NOMO-1 treated with DMSO at 0.1 percent for 48 hours (cell line): ENCODE results near the gene OPHN1.
A peak's percentile ranks its signal among the peaks of the same experiment; 100 is the strongest.
"Not testable (repeated sequence)": the region's sequence is repeated elsewhere in the genome, so short reads cannot be mapped to it uniquely, and the experiment has no call there.

Experiments
- DNase-seq: peaks from one replicate; lab custom pipeline; 2025; ENCODE audit not compliant: unreplicated experiment; lab: John Stamatoyannopoulos, UW

OPHN1 gene

DNA sequence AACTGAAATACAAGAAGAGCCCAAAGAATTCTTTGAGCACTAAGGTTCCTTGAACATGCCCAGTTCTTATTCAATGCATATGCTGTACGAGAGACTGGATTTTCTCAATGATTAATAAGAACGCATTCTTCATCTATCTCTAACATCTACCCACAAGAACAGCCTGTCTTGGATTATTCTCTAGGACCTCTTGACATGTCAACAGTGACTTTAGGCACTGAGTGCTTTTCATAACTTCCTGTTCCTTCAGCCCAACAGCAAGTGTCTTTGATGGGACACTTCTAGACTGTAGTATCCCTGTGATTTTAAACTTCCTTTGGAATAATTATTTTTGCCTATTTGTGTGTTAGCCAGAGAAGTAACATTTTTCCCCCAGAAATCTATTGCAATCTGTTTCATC lies 69.3 kb downstream of the OPHN1 start:
- no peak for DNase-seq

DNA sequence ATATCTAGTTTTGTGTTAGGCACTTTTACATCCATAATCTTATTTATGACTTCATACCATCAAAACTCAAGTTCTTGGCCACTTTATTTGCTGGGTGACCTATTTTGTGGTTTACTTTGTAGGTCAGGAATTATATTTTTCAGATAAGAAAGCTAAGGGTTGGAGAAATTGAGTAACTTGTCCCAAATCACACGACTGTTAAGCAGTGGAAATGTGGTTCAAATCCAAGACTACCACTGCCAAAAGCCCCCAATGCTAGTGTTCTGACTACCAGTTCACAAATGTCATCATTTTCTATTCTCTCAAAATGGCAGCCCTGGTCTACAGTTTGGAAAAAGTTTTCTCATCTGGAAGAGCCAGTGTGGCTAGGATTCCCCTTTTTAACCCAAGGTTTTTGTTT lies 74.6 kb downstream of the OPHN1 start:
- DNase-seq, result no peak

DNA sequence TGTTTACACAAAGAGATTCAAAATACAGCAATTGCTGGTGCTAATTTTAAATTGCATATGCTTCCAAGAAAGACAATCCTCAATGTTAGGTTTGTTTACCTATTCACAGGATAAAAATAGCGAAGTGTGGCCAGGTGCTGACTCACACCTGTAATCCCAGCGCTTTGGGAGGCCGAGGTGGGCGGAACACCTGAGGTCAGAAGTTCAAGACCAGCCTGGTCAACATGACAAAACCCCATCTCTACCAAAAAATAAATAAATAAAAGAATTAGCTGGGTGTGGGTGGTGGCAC lies 77.7 kb downstream of the OPHN1 start:
- no peak for DNase-seq

DNA sequence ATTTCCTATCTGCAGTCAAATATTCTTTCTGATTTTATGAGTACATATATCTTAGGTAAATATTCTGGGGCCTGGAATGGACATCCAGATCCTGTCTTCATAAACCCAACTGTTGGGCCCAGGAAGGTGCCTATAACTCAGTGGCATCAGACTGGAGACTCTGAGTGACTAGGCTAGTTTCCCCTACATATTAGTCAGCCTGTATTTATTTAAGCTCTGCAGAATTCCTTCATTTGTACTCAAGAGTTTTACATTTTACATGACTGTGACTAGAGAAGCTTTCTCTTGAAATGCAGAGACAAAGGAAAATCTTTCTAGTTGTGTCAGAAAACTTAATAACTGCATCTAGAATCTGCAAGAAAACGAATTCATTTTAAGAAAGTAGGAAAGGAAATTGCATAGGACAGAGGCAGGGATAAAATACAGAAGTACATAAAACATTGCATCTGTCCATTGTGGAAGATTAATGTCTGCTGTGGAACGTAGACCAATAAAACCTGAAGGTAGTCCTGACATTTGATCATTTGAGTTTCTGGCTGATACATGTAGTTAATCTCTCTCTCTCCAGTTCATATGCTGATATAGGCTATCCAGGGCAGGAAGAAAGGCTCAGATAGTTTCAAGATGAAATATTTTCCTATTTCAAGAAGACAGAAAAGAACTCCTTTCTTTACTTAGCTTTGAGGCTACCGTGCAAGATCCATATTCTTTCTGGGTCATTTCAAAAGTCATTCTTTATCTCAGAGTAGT lies 78.2 kb downstream of the OPHN1 start:
- peak; percentile 10 for DNase-seq

DNA sequence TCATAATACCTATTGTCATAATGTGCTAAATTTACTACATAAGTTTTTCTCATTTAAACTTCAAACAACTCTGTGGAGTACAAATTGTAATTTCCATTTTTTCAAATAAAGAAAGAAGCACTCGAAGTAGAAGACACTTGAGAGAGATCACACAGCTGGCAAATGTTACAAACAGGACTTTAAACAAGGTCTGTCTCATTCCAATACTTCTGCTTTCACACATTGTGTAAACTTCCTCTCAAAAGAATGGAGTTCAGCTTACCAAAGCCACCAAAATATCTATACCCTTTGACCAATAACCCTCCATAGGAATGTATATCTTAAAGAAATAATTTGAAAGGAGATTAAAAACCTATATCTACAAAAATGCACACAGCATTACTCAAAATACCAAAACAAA lies 88.3 kb downstream of the OPHN1 start:
- DNase-seq, result peak; percentile 55

DNA sequence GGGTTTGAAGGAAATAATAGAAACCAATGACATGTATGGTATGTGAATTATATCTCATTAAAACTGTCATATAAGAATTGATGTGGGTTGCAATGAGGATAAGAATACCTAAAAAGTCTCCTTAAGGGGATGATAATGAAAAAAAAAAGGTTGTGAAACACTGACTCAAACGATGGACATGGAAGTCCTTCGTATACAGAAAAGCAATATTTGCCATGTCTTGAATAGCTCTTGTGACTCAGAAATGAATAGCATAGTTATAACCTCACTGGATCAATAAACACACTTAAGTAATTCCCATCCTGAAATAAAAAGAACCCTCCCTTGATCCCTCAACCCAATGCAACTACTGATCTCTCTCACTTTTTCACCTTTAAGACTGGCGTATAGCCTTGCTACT lies 89.7 kb downstream of the OPHN1 start:
- DNase-seq, result no peak

DNA sequence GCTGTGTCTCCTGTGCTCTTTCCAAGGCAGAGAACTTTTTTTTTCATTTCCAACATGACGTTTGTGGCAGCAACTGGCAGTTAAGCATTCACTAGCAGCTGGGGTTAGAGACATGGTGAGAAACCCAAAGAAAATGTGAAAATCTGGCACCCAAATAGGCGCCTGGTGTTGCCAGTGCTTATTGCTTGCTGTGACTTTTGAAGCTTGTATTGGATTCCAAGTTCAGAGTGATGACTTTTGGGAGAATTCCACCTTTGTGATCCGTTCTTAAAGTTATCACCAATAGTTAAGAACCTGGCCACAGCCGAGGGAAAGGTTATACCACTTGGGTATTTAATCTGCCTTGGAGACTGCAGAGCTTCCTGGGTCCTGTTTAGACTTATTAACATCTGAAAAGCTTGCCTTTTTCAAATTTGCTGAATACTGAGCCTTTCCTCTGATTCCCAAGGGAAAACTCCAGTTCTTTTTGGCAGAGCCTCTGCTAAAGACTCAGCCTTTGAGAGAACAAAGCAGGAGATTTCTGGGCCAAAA lies 101.0 kb downstream of the OPHN1 start:
- DNase-seq, result no peak

DNA sequence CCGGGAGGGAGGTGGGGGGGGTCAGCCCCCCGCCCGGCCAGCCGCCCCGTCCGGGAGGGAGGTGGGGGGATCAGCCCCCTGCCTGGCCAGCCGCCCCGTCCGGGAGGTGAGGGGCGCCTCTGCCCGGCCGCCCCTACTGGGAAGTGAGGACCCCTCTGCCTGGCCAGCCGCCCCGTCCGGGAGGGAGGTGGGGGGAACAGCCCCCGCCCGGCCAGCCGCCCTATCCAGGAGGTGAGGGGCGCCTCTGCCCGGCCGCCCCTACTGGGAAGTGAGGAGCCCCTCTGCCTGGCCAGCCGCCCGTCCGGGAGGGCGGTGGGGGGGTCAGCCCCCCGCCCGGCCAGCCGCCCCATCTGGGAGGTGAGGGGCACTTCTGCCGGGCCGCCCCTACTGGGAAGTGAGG lies 106.5 kb downstream of the OPHN1 start:
- DNase-seq, result not testable (repeated sequence)

DNA sequence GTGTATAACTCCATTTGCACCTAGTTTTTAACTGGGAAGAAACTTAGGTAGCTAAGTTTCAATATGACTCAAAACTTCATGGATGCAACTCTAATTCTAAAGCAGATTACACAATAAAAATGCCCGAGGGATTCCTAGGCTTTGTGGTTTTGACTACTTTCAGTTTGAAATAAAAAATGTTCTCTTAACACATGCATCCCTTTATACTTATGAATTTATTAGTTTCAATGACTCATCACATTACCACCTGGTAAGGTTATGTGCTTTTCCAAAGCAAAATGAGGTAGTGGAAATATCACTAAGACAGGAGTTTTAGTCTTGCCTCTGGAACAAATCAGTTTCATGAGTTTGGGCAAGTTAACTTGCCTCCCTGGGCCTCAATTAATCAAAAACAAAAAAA lies 125.5 kb downstream of the OPHN1 start:
- no peak for DNase-seq

DNA sequence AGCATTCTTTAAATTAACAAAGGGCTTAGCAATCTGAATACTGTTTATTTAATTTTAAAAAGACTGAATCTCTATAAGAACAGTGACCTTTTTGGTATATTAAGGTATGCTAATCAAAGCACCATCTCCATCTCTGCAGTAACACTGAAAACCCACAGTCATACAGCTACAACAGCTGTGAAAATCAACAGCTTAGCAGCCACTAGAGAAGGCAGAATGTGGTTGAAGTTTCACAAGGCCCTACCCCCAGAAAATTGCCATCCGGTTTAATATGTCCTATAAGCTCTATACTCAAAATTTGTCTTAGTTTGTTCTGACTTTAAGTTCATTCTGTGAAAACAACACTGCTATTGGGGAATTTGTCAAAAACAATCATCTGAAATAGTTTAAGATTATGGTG lies 128.7 kb downstream of the OPHN1 start:
- no peak for DNase-seq

DNA sequence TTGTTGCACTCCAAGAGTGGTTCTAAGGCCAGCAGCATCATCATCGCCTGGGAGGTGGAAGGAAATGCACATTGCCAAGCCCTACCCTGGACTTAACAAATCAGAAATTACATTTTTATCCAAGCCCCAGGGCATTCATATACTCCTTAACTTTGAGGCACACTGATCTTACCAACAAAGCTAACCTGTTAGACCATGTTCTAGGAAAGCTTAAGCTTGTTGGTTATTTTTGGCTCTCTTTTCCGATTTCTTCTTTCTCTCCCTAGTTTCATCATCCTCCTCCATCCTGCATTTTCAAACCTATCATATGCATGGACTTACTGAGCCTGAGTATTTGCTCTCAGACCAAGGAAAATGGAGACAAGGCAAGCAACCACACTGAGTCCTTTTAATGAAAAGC lies 133.4 kb downstream of the OPHN1 start:
- DNase-seq, result no peak

DNA sequence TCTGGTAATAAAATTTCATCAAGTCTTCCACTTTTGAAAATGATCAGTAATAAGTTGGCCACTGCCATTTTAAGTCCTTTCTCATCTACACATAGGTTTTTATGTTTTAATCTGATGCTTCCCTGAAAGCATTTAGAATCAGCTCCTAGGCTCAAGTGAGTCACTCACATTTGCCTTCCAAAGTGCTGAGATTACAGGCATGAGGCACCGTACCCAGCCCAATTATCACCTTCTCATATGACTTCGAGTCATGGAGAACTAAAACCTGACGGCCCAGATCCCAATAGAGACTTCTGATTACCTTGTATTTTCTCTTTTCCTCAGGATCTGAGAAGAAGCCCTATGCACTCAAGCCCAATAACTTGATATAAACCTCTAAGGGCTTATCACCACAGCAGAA lies 140.8 kb downstream of the OPHN1 start:
- DNase-seq, result no peak

DNA sequence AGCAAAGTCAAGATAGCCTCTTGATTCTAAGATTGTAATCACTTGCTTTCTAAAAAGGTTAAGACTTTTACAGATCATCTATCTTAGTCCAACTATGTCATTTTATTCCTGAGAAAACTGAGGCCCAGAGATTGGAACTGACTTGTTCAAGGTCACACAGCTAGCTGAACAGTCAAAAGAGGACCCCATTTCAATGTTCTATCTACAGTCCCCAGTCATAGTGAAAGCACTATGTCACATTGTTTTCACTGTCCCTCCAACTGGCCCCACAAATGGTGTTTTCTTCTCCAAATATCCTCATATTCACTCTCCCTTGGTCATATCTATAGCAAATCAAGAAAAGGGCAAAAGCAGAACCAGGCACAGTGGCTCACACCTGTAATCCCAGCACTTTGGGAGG lies 145.2 kb downstream of the OPHN1 start:
- no peak for DNase-seq

DNA sequence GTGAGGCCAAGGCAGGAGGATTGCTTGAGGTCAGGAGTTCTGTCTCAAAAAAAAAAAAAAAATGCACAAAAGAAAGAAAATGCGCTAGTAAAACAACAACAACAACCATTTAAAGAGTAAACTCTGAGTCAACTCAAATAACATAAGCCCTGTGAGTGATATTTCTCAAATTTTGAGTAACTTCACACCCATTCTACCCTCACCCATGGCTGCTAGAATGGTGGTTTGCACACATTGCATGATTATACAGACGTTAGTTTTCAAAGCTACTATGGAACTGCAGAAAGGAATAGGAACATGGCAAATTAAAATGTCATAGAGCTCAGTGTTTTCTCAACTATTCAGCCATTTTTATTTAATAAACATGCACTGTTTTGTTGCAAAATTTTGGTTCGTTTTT lies 145.9 kb downstream of the OPHN1 start:
- no peak for DNase-seq

DNA sequence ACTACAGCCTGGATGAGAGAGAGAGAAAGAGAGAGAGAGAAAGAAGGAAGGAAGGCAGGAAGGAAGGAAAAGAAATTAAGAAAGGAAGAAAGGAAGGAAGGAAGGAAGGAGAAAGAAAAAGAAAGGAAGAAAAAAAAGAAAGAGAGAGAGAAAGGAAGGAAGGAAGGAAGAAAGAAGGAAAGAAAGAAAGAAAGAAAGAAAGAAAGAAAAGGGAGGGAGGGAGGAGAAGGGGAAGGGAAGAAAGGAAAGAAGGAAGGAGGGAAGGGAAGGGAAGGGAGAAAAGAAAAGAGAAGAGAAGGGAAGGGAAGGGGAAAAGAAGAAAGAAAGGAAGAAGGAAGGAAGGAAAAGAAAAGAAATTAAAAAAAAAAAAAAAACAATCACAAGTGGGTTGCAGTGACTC lies 146.3 kb downstream of the OPHN1 start:
- no peak for DNase-seq

DNA sequence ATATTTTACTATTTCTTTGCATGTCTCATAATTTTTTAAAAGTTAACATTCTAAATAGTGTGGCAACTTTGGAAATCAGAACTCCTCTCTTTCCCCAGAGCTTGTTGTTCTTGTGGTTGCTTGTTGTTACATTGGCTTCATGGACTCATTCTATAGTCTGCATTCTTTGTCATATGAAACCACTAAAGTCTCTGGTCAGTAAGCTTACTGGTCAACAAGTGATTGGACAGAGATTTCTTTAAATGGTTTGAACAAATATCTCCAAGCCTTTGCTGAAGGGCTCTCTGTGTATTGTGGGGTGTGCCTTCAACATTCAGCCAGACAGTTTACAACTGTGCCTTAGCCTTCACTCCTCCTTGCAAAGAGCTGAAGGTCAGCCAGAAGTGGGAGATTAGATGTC lies 147.2 kb downstream of the OPHN1 start:
- DNase-seq, result no peak

DNA sequence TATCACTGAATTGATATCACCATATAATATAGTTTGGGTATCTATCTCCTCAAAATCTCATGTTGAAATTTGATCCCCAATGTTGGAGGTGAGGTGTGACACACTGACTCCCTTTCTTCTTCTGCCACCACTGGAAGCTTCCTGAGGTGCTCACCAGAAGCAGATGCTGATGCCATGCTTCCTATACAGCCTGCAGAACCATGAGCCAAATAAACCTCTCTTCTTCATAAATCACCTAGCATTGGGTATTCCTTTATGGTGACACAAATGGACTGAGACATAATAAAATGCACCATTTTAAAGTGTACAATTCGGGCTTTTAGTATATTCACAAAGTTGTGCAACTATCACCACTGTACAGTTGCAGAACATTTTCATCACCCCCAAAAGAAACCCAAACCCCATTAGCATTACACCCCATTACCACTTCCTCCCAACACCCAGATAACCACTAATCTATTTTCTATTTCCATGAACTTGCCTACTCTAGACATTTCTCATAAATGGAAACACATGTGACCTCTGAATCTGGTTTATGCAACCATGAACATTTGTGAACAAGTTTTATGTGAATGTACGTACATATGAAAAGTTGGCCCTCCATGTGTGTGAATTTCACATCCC lies 148.9 kb downstream of the OPHN1 start:
- no peak for DNase-seq

DNA sequence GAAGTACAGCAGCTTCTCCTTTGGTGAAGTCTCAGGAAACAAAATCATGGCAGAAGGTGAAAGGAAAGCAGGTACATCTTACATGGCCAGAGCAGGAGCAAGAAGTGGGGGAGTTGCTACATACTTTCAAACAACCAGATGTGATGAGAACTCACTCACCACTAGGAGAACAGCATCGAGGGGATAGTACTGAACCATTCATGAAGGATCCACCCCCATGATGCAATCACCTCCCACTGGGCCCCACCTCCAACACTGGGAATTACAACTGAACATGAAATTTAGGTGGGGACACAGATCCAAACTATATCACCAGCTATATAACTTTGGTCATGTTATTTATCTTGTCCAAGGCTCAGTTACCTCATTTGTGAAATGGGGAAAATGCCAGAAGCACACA lies 159.4 kb downstream of the OPHN1 start:
- no peak for DNase-seq

DNA sequence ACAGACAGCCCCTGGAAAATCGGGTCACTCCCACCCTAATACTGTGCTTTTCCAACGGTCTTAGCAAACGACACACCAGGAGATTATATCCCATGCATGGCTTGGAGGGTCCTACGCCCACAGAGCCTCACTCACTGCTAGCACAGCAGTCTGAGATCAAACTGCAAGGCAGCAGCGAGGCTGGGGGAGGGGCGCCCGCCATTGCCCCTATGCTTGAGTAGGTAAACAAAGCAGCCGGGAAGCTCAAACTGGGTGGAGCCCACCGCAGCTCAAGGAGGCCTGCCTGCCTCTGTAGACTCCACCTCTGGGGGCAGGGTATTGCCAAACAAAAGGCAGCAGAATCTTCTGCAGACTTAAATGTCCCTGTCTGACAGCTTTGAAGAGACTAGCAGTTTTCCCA lies 168.5 kb downstream of the OPHN1 start:
- DNase-seq, result not testable (repeated sequence)

DNA sequence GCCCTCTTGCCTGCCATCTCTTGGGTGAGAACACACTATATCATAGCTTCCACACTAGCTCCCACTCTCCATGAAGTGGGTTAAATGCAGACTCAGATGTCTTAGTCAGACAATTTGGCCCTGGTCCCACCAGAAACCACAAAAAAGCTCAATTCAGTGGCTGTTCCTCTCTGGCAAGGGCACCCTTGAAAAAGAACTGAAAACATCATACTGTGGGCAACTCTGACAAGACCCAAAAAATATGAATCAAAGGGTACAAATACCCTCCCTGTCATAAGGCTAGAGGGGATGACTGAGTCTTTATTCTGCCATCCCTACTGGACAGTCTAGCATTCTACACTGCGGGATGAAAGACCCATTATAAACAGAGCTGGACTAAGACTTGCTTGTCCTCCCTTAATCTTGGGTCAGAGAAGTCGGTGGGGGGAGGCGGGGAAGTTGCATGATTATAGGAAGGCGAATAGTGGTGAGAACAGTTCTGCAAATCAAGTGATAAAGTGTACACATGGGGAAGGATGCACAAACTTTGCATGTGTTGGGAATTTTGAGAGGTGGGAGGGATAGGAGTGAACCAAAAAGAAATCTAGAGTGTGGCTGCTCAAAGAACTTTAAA lies 172.1 kb downstream of the OPHN1 start:
- DNase-seq, result no peak

DNA sequence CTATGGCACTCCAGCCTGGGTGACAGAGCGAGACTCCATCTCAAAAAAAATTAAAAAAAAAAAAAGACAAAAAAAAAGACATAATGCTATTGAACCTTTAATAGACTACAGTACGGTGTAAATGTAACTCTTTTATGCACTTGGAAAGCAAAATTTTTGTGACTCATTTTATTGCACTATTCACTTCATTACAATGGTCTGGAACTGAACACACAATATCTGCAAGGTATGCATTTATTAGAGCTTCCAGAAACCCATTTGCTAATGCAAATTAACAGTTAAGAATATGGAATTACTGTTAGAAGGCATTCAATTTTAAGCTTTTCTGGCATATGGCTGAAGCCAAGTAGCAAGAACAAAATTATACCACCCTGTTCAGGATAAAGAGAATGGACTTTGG lies 176.3 kb downstream of the OPHN1 start:
- DNase-seq, result no peak
